Measurements from ENCODE around the gene TBC1D9B. TPM values are rescaled to one million over a fixed set of nuclear protein-coding genes. Genes with fewer than 3 reads are reported as not detected.

TBC1D9B gene
- total RNA-seq, 1 experiment from 2014 or later, result 127 TPM

GRCh38 chr5:179837076-179838011 is 70.4 kb downstream of the TBC1D9B start:
- BruUV-seq (replicated peaks), result no TSS peak
- no peaks in the 10 kb centered on the region for H3K27me3 ChIP-seq (ENCODE audit: insufficient read depth, low read length)
- H3K4me2 ChIP-seq (ENCODE audit: low read length), result no peak overlapping the region
- CTCF ChIA-PET, result no interaction called here
- POLR2A ChIA-PET, result no interaction called here
- peaks cover 3% of the 10 kb centered on the region; the same call in 1 of the 2 replicates for H3K79me2 ChIP-seq (ENCODE audit: insufficient read depth, low read length)
- RAD21 ChIA-PET (ENCODE audit: low non-redundant PET in 1 of 2, low total read pairs in 2 of 2, uncharacterized antibody in 2 of 2, unreplicated experiment in 2 of 2), result interaction anchor here in 1 of 2 experiments (0.6 kb wide), 1 partner anchor 287 kb away, joined by 3 read pairs; the partner anchor contains the start of gene RUFY1
- peaks cover 4% of the 10 kb centered on the region; the same call in 1 of the 2 replicates for H4K20me1 ChIP-seq (ENCODE audit: insufficient read depth)
- H3K9me3 ChIP-seq (ENCODE audit: control insufficient read depth in 1 of 2, insufficient read depth in 1 of 2, low read depth in 1 of 2, low read length in 2 of 2), result no peaks in the 10 kb centered on the region
- TF ChIP-seq MAX (IDR thresholded peaks at IDR 0.05) (no peak), ZBTB33 (IDR thresholded peaks at IDR 0.05; ENCODE audit: extremely low read depth, insufficient replicate concordance, low read length) (no peak), CTCF (IDR thresholded peaks at IDR 0.05 in 2 of 3, conservative IDR thresholded peaks at IDR 0.05 in 1 of 3; ENCODE audit: borderline replicate concordance in 1 of 3, insufficient read depth in 1 of 3, low read depth in 2 of 3, low read length in 2 of 3) (no peak), RAD21 (IDR thresholded peaks at IDR 0.05; ENCODE audit: low read depth) (no peak), ATF3 (IDR thresholded peaks at IDR 0.05) (no peak), FOSL1 (IDR thresholded peaks at IDR 0.05; ENCODE audit: low read depth) (no peak), ZNF274 (IDR thresholded peaks at IDR 0.05; ENCODE audit: low read depth, low read length) (no peak), YY1 (IDR thresholded peaks at IDR 0.05; ENCODE audit: extremely low read depth, insufficient replicate concordance, low read depth, low read length) (no peak)
- ATAC-seq (no peak), DNase-seq (ENCODE audit: low read depth, low spot score) (no peak)
- no peaks in the 10 kb centered on the region for H3K4me1 ChIP-seq (ENCODE audit: control insufficient read depth in 1 of 2, insufficient read depth in 2 of 2, low read length in 2 of 2)
- H3K4me3 ChIP-seq (replicated peaks in 1 of 2; ENCODE audit: low read depth in 1 of 2, low read length in 2 of 2), result no peak overlapping the region
- no peak overlapping the region for H3K9ac ChIP-seq (ENCODE audit: low read length)
- H2AFZ ChIP-seq (ENCODE audit: low read depth, low read length, poor library complexity, severe bottlenecking), result no peak overlapping the region
- H3K9me2 ChIP-seq (ENCODE audit: insufficient read depth), result no peaks in the 10 kb centered on the region
- intact Hi-C loops (cut with micrococcal nuclease), result no loop called here
- H3K36me3 ChIP-seq (ENCODE audit: control insufficient read depth in 1 of 2, insufficient read depth in 2 of 2, low read length in 2 of 2), result peaks cover 38 to 43% of the 10 kb centered on the region in 2 experiments
- no peak overlapping the region; the same call in 1 of the 2 replicates for H3K27ac ChIP-seq (ENCODE audit: low read depth, low read length)

All from HCT116 (cell line).